H9 (cell line): ENCODE results near the gene TMEM184B. TPM values are rescaled to one million over a fixed set of nuclear protein-coding genes. Genes with fewer than 3 reads are reported as not detected.

Experiments
- DNase-seq: peaks from one replicate; pipeline ENCODE4 v3.0.0-alpha.2; 2017
- H2AFZ ChIP-seq: one replicate; pipeline ENCODE4 v1.6.1; 2013; ENCODE audit warnings: mild to moderate bottlenecking, low read length, control low read depth, moderate library complexity
- H2AK5ac ChIP-seq: 2 replicates; pipeline ENCODE4 v1.6.1; 2013; ENCODE audit warnings: low read length, control low read depth, mixed read lengths; ENCODE audit not compliant: insufficient read length
- H2BK120ac ChIP-seq: one replicate; pipeline ENCODE4 v1.6.1; 2013; ENCODE audit warnings: low read depth, mild to moderate bottlenecking, low read length, control low read depth, inconsistent platforms; ENCODE audit not compliant: poor library complexity, severe bottlenecking
- H2BK12ac ChIP-seq: 2 replicates; pipeline ENCODE4 v1.6.1; 2013; ENCODE audit warnings: low read length, control low read depth, mixed read lengths, low read depth; ENCODE audit not compliant: insufficient read length
- H2BK15ac ChIP-seq: 2 replicates; pipeline ENCODE4 v1.6.1; 2013; ENCODE audit warnings: low read depth, low read length, control low read depth
- H2BK20ac ChIP-seq: one replicate; pipeline ENCODE4 v1.6.1; 2013; ENCODE audit warnings: low read depth, mild to moderate bottlenecking, low read length, control low read depth, inconsistent platforms; ENCODE audit not compliant: poor library complexity, severe bottlenecking
- H2BK5ac ChIP-seq: 2 replicates; pipeline ENCODE4 v1.6.1; 2013; ENCODE audit warnings: low read length, control low read depth, mixed read lengths; ENCODE audit not compliant: insufficient read length
- H3K14ac ChIP-seq: 2 replicates; pipeline ENCODE4 v1.6.1; 2013; ENCODE audit warnings: low read length, control low read depth; ENCODE audit not compliant: insufficient read depth
- H3K18ac ChIP-seq: 2 replicates; pipeline ENCODE4 v1.6.1; 2013; ENCODE audit warnings: low read depth, mild to moderate bottlenecking, mixed read lengths, low read length, control low read depth; ENCODE audit not compliant: insufficient read length
- H3K23ac ChIP-seq: 2 replicates; pipeline ENCODE4 v1.6.1; 2013; ENCODE audit warnings: low read length, control low read depth, mixed read lengths, low read depth; ENCODE audit not compliant: insufficient read length
- H3K23me2 ChIP-seq: 2 replicates; pipeline ENCODE4 v1.6.1; 2013; ENCODE audit warnings: low read depth, mild to moderate bottlenecking, mixed read lengths, low read length, control low read depth; ENCODE audit not compliant: insufficient read length, poor library complexity, severe bottlenecking
- H3K27ac ChIP-seq: 2 replicates; pipeline ENCODE4 v1.5.1; 2013; ENCODE audit warnings: low read length, control low read depth, mixed read lengths, low read depth; ENCODE audit not compliant: insufficient read length
- H3K27me3 ChIP-seq: 2 replicates; pipeline ENCODE4 v1.6.1; 2013; ENCODE audit warnings: low read length, control low read depth, inconsistent platforms; ENCODE audit not compliant: insufficient read depth
- H3K4ac ChIP-seq: 2 replicates; pipeline ENCODE4 v1.6.1; 2013; ENCODE audit warnings: low read depth, mild to moderate bottlenecking, control low read depth, inconsistent platforms, low read length, moderate library complexity
- H3K4me1 ChIP-seq: 2 replicates; pipeline ENCODE4 v1.6.1; 2013; ENCODE audit warnings: low read length, control low read depth, inconsistent platforms; ENCODE audit not compliant: insufficient read depth
- H3K4me2 ChIP-seq: 2 replicates; pipeline ENCODE4 v1.6.1; 2013; ENCODE audit warnings: low read length, control low read depth, mixed read lengths; ENCODE audit not compliant: insufficient read length, insufficient read depth
- H3K56ac ChIP-seq: 2 replicates; pipeline ENCODE4 v1.6.1; 2013; ENCODE audit warnings: low read depth, mild to moderate bottlenecking, mixed read lengths, low read length, control low read depth; ENCODE audit not compliant: insufficient read length
- H3K79me1 ChIP-seq: 2 replicates; pipeline ENCODE4 v1.6.1; 2013; ENCODE audit warnings: low read depth, mild to moderate bottlenecking, moderate library complexity, low read length, control low read depth, inconsistent platforms; ENCODE audit not compliant: insufficient read depth, poor library complexity, severe bottlenecking
- H3K79me2 ChIP-seq: 2 replicates; pipeline ENCODE4 v1.6.1; 2013; ENCODE audit warnings: low read length, control low read depth, inconsistent platforms; ENCODE audit not compliant: insufficient read depth
- H3K9ac ChIP-seq: 2 replicates; pipeline ENCODE4 v1.6.1; 2013; ENCODE audit warnings: low read length, control low read depth, mixed read lengths; ENCODE audit not compliant: insufficient read length; ENCODE audit errors: extremely low read depth
- H3K9me3 ChIP-seq: one replicate; pipeline ENCODE4 v1.6.1; 2013; ENCODE audit warnings: low read depth, low read length, inconsistent platforms; ENCODE audit not compliant: control insufficient read depth
- H3T11ph ChIP-seq: one replicate; pipeline ENCODE4 v1.6.1; 2013; ENCODE audit warnings: mild to moderate bottlenecking, low read length, control low read depth, inconsistent platforms
- H4K20me1 ChIP-seq: one replicate; pipeline ENCODE4 v1.6.1; 2013; ENCODE audit not compliant: control insufficient read depth, insufficient read length, insufficient read depth
- H4K5ac ChIP-seq: 2 replicates; pipeline ENCODE4 v1.6.1; 2013; ENCODE audit warnings: low read depth, mild to moderate bottlenecking, mixed read lengths, low read length, control low read depth; ENCODE audit not compliant: insufficient read length
- H4K8ac ChIP-seq: replicated peaks from 2 replicates; pipeline ENCODE4 v1.6.1; 2013; ENCODE audit warnings: low read length, control low read depth, mixed read lengths, low read depth; ENCODE audit not compliant: insufficient read length
- H4K91ac ChIP-seq: 2 replicates; pipeline ENCODE4 v1.6.1; 2013; ENCODE audit warnings: low read depth, mild to moderate bottlenecking, moderate library complexity, mixed read lengths, low read length, control low read depth; ENCODE audit not compliant: insufficient read length
- H3K27ac Mint-ChIP-seq, 3 experiments: 2 replicates in 2 of 3; 3 replicates in 1 of 3; pipeline ENCODE4 v1.8.0; 2020 to 2021; ENCODE audit warnings: mixed read lengths in 3 of 3, mild to moderate bottlenecking in 1 of 3, moderate library complexity in 1 of 3
- H3K27me3 Mint-ChIP-seq: 2 replicates; pipeline ENCODE4 v1.8.0; 2021; ENCODE audit warnings: low read depth, mild to moderate bottlenecking, moderate library complexity, mixed read lengths
- H3K36me3 Mint-ChIP-seq, 3 experiments: 2 replicates in 2 of 3; 3 replicates in 1 of 3; pipeline ENCODE4 v1.8.0; 2020 to 2021; ENCODE audit warnings: low read depth in 3 of 3, mixed read lengths in 3 of 3; ENCODE audit not compliant: insufficient read depth in 1 of 3
- H3K4me1 Mint-ChIP-seq, 2 experiments: 2 replicates each; pipeline ENCODE4 v1.8.0; 2020; ENCODE audit warnings: mixed read lengths in 2 of 2
- H3K4me3 Mint-ChIP-seq, 2 experiments: 2 replicates in 1 of 2; 3 replicates in 1 of 2; pipeline ENCODE4 v1.8.0; 2020 to 2021; ENCODE audit warnings: mild to moderate bottlenecking in 2 of 2, mixed read lengths in 2 of 2, moderate library complexity in 1 of 2
- H3K9me3 Mint-ChIP-seq, 2 experiments: 2 replicates in 1 of 2; 3 replicates in 1 of 2; pipeline ENCODE4 v1.8.0; 2020; ENCODE audit warnings: mild to moderate bottlenecking in 2 of 2, mixed read lengths in 2 of 2, moderate library complexity in 1 of 2
- WGBS: extraction: QIAGEN DNeasy Blood & Tissue Kit; methylation state at CpG from one replicate; pipeline ENCODE4 v1.1.7; 2013; ENCODE audit warnings: missing lambda C conversion rate, low lambda C conversion rate, mixed read lengths; ENCODE audit not compliant: insufficient read length; ENCODE audit errors: extremely low coverage; 5-methylcytosine and 5-hydroxymethylcytosine counted together
- total RNA-seq: library from RNA; stranded (reverse); gene quantifications from 2 replicates; pipeline ENCODE4 v1.2.1, GENCODE V29; 2021
- TF ChIP-seq, protein P1 (sequence below): fragments of 200-600 bp; sonication (generic); conservative IDR thresholded peaks from 3 replicates; pipeline ENCODE4 v1.8.0; 2021; ENCODE audit warnings: antibody characterized with exemption, mild to moderate bottlenecking

TMEM184B gene
- total RNA-seq, 1 experiment from 2014 or later, result 58.5 TPM

DNA sequence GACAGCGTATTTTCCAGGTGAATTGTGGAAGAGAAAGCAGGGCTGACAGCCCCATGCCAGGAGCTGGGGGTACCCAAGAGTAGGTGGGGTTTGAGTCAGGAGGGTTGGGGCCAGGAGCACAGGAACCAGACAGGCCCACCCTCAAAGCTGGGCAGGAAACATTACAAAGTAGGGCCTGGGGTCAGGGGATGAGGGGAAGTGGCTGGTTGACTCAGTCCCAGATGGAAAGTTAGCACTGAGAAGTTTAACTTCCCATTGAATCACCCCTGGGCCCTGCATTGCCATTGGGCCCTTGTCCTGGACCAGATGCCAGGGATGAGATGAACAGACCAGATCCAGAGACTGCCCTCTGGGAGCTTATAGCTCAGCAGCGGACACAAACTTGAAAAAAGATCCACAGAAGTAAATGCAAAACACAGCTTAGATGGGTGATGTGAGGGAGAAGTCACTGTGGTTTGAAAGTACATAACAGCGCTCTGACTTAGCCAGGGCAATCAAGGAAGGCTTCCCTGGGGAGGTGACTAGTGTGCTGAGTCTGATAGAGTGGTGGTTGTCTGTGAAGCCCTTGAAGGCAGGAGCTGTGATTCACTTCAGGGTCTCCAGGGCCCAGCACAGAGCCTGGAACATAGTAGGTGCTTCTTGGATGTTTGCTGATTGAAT is 68.8 kb downstream of the TMEM184B start:
- peaks cover 16 to 20% of the 10 kb centered on the region in 2 experiments for H3K4me1 Mint-ChIP-seq
- TF ChIP-seq, protein P1, sequence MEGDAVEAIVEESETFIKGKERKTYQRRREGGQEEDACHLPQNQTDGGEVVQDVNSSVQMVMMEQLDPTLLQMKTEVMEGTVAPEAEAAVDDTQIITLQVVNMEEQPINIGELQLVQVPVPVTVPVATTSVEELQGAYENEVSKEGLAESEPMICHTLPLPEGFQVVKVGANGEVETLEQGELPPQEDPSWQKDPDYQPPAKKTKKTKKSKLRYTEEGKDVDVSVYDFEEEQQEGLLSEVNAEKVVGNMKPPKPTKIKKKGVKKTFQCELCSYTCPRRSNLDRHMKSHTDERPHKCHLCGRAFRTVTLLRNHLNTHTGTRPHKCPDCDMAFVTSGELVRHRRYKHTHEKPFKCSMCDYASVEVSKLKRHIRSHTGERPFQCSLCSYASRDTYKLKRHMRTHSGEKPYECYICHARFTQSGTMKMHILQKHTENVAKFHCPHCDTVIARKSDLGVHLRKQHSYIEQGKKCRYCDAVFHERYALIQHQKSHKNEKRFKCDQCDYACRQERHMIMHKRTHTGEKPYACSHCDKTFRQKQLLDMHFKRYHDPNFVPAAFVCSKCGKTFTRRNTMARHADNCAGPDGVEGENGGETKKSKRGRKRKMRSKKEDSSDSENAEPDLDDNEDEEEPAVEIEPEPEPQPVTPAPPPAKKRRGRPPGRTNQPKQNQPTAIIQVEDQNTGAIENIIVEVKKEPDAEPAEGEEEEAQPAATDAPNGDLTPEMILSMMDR, result no peak
- H3K4me2 ChIP-seq, result peak overlapping the region; percentile 84
- no peak overlapping the region for H3K4ac ChIP-seq
- H3K27me3 Mint-ChIP-seq, result peaks cover 36% of the 10 kb centered on the region
- no CpG with 5 or more reads among the region's 3 CpGs for WGBS
- H3T11ph ChIP-seq, result no peak overlapping the region
- H3K36me3 Mint-ChIP-seq, result no peaks in the 10 kb centered on the region
- no peak overlapping the region for H2AFZ ChIP-seq
- DNase-seq, result no peak
- H3K79me2 ChIP-seq, result no peaks in the 10 kb centered on the region; the same call in 1 of the 2 replicates
- H4K5ac ChIP-seq, result no peak overlapping the region
- H2BK15ac ChIP-seq, result no peak overlapping the region
- H3K18ac ChIP-seq, result no peak overlapping the region
- H4K91ac ChIP-seq, result no peak overlapping the region
- no peaks in the 10 kb centered on the region for H4K20me1 ChIP-seq
- H3K9ac ChIP-seq, result no peak overlapping the region
- H3K27ac ChIP-seq, result no peak overlapping the region
- peak overlapping the region; percentile 80 to 90; a peak in 3 of 5 replicates for H3K4me3 Mint-ChIP-seq
- no peaks in the 10 kb centered on the region for H3K27me3 ChIP-seq
- no peak overlapping the region for H2BK20ac ChIP-seq
- H3K23ac ChIP-seq, result no peak overlapping the region
- no peaks in the 10 kb centered on the region; the same call in 1 of the 2 replicates for H3K4me1 ChIP-seq
- peaks cover 15% of the 10 kb centered on the region for H3K23me2 ChIP-seq
- no peak overlapping the region for H2BK12ac ChIP-seq
- no peaks in the 10 kb centered on the region; a peak in 1 of 5 replicates for H3K9me3 Mint-ChIP-seq
- H2BK120ac ChIP-seq, result no peak overlapping the region
- no peak overlapping the region for H2BK5ac ChIP-seq
- no peaks in the 10 kb centered on the region for H3K79me1 ChIP-seq
- H3K9me3 ChIP-seq, result no peaks in the 10 kb centered on the region
- H3K56ac ChIP-seq, result no peak overlapping the region
- no peak overlapping the region for H4K8ac ChIP-seq
- no peak overlapping the region for H3K14ac ChIP-seq
- no peak overlapping the region for H3K27ac Mint-ChIP-seq
- H2AK5ac ChIP-seq, result no peak overlapping the region
